Smooth muscle cell (in vitro differentiated cells): ENCODE data around the gene UBE2D3. TPM values are rescaled to one million over a fixed set of nuclear protein-coding genes. Genes with fewer than 3 reads are reported as not detected.
A peak's percentile ranks its signal among the peaks of the same experiment; 100 is the strongest.

Experiments used
- DNase-seq: peaks from one replicate; lab custom pipeline; 2025; ENCODE audit not compliant: unreplicated experiment; lab: John Stamatoyannopoulos, UW
- H2AFZ ChIP-seq: fragments of 200-600 bp; sonication (generic); 2 replicates; pipeline ENCODE4 v1.6.0; 2016; ENCODE audit warnings: antibody characterized with exemption, low read depth, mild to moderate bottlenecking
- H3F3A ChIP-seq: fragments of 200-600 bp; sonication (generic); 2 replicates; pipeline ENCODE4 v1.6.0; 2017; ENCODE audit warnings: antibody characterized with exemption, low read depth
- H3K27ac ChIP-seq: fragments of 200-600 bp; sonication (generic); 2 replicates; pipeline ENCODE4 v1.5.1; 2016; ENCODE audit warnings: low read depth, mild to moderate bottlenecking
- H3K27me3 ChIP-seq: fragments of 200-600 bp; sonication (generic); 2 replicates; pipeline ENCODE4 v1.6.1; 2016; ENCODE audit warnings: low read depth, mild to moderate bottlenecking
- H3K36me3 ChIP-seq: fragments of 200-600 bp; sonication (generic); 2 replicates; pipeline ENCODE4 v1.5.1; 2016; ENCODE audit warnings: low read depth
- H3K4me1 ChIP-seq: fragments of 200-600 bp; sonication (generic); 2 replicates; pipeline ENCODE4 v1.5.1; 2016; ENCODE audit warnings: low read depth
- H3K4me2 ChIP-seq: fragments of 200-600 bp; sonication (generic); 2 replicates; pipeline ENCODE4 v1.6.0; 2016; ENCODE audit warnings: mild to moderate bottlenecking
- H3K4me3 ChIP-seq: fragments of 200-600 bp; sonication (generic); 2 replicates; pipeline ENCODE4 v1.5.1; 2016; ENCODE audit warnings: mild to moderate bottlenecking
- H3K79me2 ChIP-seq: fragments of 200-600 bp; sonication (generic); 2 replicates; pipeline ENCODE4 v1.6.0; 2016; ENCODE audit warnings: low read depth, mild to moderate bottlenecking
- H3K9ac ChIP-seq: fragments of 200-600 bp; sonication (generic); 2 replicates; pipeline ENCODE4 v1.6.0; 2016; ENCODE audit warnings: low read depth
- H3K9me3 ChIP-seq: fragments of 200-600 bp; sonication (generic); replicated peaks from 2 replicates; pipeline ENCODE4 v1.5.1; 2016; ENCODE audit warnings: low read depth
- H4K20me1 ChIP-seq: fragments of 200-600 bp; sonication (generic); 2 replicates; pipeline ENCODE4 v1.6.0; 2016; ENCODE audit warnings: low read depth
- CTCF ChIP-seq: fragments of 200-600 bp; sonication (generic); IDR thresholded peaks from 2 replicates; pipeline ENCODE4 v1.5.1; 2017; ENCODE audit warnings: borderline replicate concordance, mild to moderate bottlenecking, antibody characterized with exemption; ENCODE audit not compliant: insufficient read depth, poor library complexity, severe bottlenecking
- WGBS: methylation state at CpG from one replicate; pipeline ENCODE4 v1.1.7; 2016; ENCODE audit warnings: low lambda C conversion rate; 5-methylcytosine and 5-hydroxymethylcytosine counted together
- polyA plus RNA-seq: library from polyadenylated mRNA; unstranded; fragments of >200 nt; fragmentation: Nextera tagmentation; extraction: Ambion mirVana; gene quantifications from 2 replicates; pipeline ENCODE4 v1.2.1, GENCODE V29; 2016
- total RNA-seq: library from RNA; depleted of rRNA; stranded (reverse); fragments of >200 nt; gene quantifications from 2 replicates; pipeline ENCODE4 v1.2.3, GENCODE V29; 2014

UBE2D3 gene
- total and polyA plus RNA-seq, 2 experiments from 2014 or later = 305 to 703 TPM

DNA sequence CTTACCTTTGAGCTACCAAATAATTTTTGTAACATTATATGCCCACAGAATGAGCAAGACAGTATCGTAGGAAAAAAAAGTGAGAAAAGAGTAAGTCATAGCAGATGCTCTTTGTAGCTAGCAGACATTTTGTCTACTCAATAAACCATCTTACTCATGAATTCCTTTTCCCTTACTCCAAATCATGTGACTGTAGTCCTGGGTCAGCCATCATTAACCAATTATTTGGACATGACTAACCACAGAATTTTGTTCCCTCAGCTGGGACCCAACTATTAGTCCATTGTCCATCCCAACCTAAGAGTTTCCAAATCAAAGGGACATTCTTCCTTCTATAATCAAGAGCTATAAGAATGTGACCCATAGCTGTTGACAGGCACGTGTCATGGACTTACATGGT is 11.4 kb downstream of the UBE2D3 start:
- H3K4me3 ChIP-seq = peak overlapping the region; percentile 19
- no peaks in the 10 kb centered on the region for H3K9me3 ChIP-seq
- no peak overlapping the region for H2AFZ ChIP-seq
- WGBS = 33% methylated on average over 2 of the region's 2 CpGs
- peaks cover 100% of the 10 kb centered on the region for H4K20me1 ChIP-seq
- H3K27me3 ChIP-seq = no peaks in the 10 kb centered on the region
- H3K27ac ChIP-seq = peak overlapping the region; percentile 99
- peaks cover 65% of the 10 kb centered on the region for H3K4me1 ChIP-seq
- H3F3A ChIP-seq = peaks cover 25% of the 10 kb centered on the region
- DNase-seq = no peak
- H3K9ac ChIP-seq = peak overlapping the region; percentile 82
- peaks cover 100% of the 10 kb centered on the region for H3K79me2 ChIP-seq
- peak overlapping the region; percentile 93 for H3K4me2 ChIP-seq
- peaks cover 5% of the 10 kb centered on the region for H3K36me3 ChIP-seq
- TF ChIP-seq CTCF = no peak

- Histone ChIP-seq H3K36me3 (peaks cover 19% of the 10 kb centered on the region), H2AFZ (no peak overlapping the region), H3K9ac (no peak overlapping the region), H4K20me1 (peaks cover 100% of the 10 kb centered on the region), H3K79me2 (peaks cover 100% of the 10 kb centered on the region), H3K27ac (peak overlapping the region; percentile 40), H3F3A (peaks cover 28% of the 10 kb centered on the region), H3K4me3 (no peak overlapping the region), H3K4me1 (peaks cover 33% of the 10 kb centered on the region), H3K27me3 (no peaks in the 10 kb centered on the region), H3K9me3 (no peaks in the 10 kb centered on the region), H3K4me2 (peak overlapping the region; percentile 64)
- WGBS = 79% methylated on average over 2 of the region's 2 CpGs
- no peak for DNase-seq
- no peak for TF ChIP-seq CTCF
Observed at GRCh38 chr4:102809691-102810090, 17.7 kb downstream of the UBE2D3 start.

DNA sequence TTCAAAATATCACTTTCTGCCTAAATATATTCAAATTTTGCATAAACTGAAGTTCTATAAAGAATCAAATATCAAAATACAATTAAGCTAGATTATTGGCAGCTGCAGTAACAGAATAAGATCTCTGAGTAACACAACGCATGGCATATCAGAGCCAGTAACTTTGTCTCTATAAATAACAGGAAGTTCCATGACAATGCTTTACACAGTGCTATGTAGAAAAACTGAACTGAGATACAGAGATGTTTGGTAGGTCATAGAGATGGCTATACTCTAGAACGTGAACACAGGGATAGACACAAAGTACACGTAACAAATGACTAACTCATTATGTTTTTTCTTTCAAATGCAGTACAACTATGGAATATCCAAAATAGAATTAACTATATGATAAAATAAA is 18.2 kb downstream of the UBE2D3 start:
- H3F3A ChIP-seq = peaks cover 25% of the 10 kb centered on the region
- peak overlapping the region; percentile 40 for H3K27ac ChIP-seq
- H3K36me3 ChIP-seq = peaks cover 19% of the 10 kb centered on the region
- peaks cover 33% of the 10 kb centered on the region for H3K4me1 ChIP-seq
- TF ChIP-seq CTCF = no peak
- H3K27me3 ChIP-seq = no peaks in the 10 kb centered on the region
- no peak overlapping the region for H3K9ac ChIP-seq
- WGBS = 90% methylated on average over 3 of the region's 3 CpGs
- no peaks in the 10 kb centered on the region for H3K9me3 ChIP-seq
- H4K20me1 ChIP-seq = peaks cover 100% of the 10 kb centered on the region
- peak overlapping the region; percentile 64 for H3K4me2 ChIP-seq
- H3K79me2 ChIP-seq = peaks cover 100% of the 10 kb centered on the region
- DNase-seq = no peak
- H3K4me3 ChIP-seq = no peak overlapping the region
- no peak overlapping the region for H2AFZ ChIP-seq

DNA sequence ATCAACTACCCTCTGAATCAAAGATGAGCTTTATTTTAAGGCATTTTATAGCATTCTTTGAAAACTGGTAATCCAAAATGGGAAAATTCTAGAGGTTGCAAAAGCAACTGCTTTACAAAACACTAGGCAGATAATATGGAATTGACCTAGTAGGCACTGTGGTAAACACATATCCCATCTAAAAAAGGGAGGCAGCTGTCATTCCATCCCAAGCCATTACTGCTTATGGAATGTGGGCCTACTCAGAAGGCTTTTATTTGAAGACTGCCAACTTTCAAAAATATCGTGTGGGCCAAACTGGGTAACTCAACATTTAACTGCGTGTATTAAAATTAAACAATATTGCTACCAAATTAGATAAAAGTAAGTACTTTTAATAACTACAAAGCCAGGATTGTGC is 19.3 kb downstream of the UBE2D3 start:
- no peak overlapping the region for H2AFZ ChIP-seq
- WGBS = 88% methylated on average over 2 of the region's 2 CpGs
- H4K20me1 ChIP-seq = peaks cover 100% of the 10 kb centered on the region
- H3K4me3 ChIP-seq = no peak overlapping the region
- no peak for TF ChIP-seq CTCF
- H3K9me3 ChIP-seq = no peaks in the 10 kb centered on the region
- peaks cover 23% of the 10 kb centered on the region for H3K4me1 ChIP-seq
- no peak overlapping the region for H3K9ac ChIP-seq
- peak overlapping the region; percentile 40 for H3K27ac ChIP-seq
- H3K36me3 ChIP-seq = peaks cover 19% of the 10 kb centered on the region
- H3F3A ChIP-seq = peaks cover 25% of the 10 kb centered on the region
- H3K27me3 ChIP-seq = no peaks in the 10 kb centered on the region
- peaks cover 100% of the 10 kb centered on the region for H3K79me2 ChIP-seq
- no peak overlapping the region for H3K4me2 ChIP-seq
- no peak for DNase-seq
